RWPE2 (cell line): ENCODE results near the gene LCP2.

Source experiments
- ATAC-seq: fragments of 200-7000 bp; cut with Tn5 transposase; 3 replicates; pipeline ENCODE4 v1.9.1; 2021; ENCODE audit warnings: low read depth
- DNase-seq: peaks from one replicate; pipeline ENCODE4 v3.0.0-alpha.2; 2020; ENCODE audit warnings: low spot score
- H3K27ac ChIP-seq: fragments of 450-650 bp; 2 replicates; pipeline ENCODE4 v1.5.1; 2017; ENCODE audit warnings: mild to moderate bottlenecking; ENCODE audit not compliant: poor library complexity, severe bottlenecking
- H3K27me3 ChIP-seq: fragments of 250-450 bp; sonication (Bioruptor Pico); 2 replicates; pipeline ENCODE4 v1.5.1; 2021; ENCODE audit warnings: mild to moderate bottlenecking, moderate library complexity; ENCODE audit not compliant: insufficient read depth, poor library complexity, severe bottlenecking
- H3K36me3 ChIP-seq: fragments of 250-450 bp; sonication (Bioruptor Pico); 2 replicates; pipeline ENCODE4 v1.5.1; 2020; ENCODE audit warnings: low read depth, mild to moderate bottlenecking, moderate library complexity
- H3K4me1 ChIP-seq: fragments of 250-450 bp; sonication (Bioruptor Pico); 2 replicates; pipeline ENCODE4 v1.5.1; 2021; ENCODE audit warnings: mild to moderate bottlenecking, moderate library complexity; ENCODE audit not compliant: insufficient read depth, poor library complexity, severe bottlenecking
- H3K4me3 ChIP-seq: fragments of 250-450 bp; sonication (Bioruptor Pico); 2 replicates; pipeline ENCODE4 v1.5.1; 2021; ENCODE audit warnings: mild to moderate bottlenecking, moderate library complexity; ENCODE audit not compliant: severe bottlenecking
- H3K9me3 ChIP-seq: fragments of 250-450 bp; sonication (Bioruptor Pico); 2 replicates; pipeline ENCODE4 v1.5.1; 2021; ENCODE audit warnings: mild to moderate bottlenecking, moderate library complexity; ENCODE audit not compliant: severe bottlenecking
- CTCF ChIP-seq: fragments of 450-650 bp; IDR thresholded peaks from one replicate; pipeline ENCODE4 v1.5.1; 2017; ENCODE audit warnings: mild to moderate bottlenecking, moderate library complexity; ENCODE audit not compliant: poor library complexity, severe bottlenecking

LCP2 gene

DNA sequence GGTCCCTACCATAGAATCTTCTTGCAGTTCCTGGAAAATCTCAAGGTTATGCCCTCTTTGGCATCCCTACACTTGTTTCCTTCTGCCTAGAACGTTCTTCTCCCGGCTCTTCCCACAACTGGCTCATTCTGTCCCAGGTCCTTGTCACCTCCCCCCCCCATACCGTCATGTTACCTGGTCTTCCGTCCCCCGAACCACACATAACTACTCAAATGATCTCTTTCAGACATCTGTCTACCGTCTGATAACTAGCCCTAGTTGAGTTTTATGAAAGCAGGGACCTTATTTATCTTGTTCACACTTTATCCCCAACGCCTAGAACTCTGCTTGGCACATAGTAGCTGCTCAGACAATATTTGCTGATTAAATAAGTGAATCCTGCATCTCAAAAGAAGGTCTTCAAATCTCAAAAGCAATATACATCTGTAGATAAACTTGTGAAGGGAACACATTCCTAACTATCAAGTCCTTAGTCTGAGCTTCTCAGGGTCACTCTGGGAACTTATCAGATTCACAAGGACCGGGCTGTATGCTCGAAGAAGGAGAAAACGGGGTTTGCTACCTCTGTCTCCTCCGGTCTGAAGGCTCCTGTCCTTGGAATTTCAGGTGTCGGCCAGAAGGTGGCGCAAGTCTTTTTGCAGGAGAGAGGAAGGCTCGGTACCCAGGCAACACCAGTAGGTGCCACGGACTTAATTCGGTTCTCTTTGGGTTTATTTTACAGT lies 30.0 kb downstream of the LCP2 start:
- H3K36me3 ChIP-seq, result no peaks in the 10 kb centered on the region
- peaks cover 21% of the 10 kb centered on the region for H3K27me3 ChIP-seq
- ATAC-seq (peak; percentile 88), DNase-seq (no peak)
- no peak overlapping the region for H3K27ac ChIP-seq
- no peaks in the 10 kb centered on the region for H3K9me3 ChIP-seq
- H3K4me3 ChIP-seq, result no peak overlapping the region
- TF ChIP-seq CTCF, result peak; percentile 97
- H3K4me1 ChIP-seq, result no peaks in the 10 kb centered on the region

DNA sequence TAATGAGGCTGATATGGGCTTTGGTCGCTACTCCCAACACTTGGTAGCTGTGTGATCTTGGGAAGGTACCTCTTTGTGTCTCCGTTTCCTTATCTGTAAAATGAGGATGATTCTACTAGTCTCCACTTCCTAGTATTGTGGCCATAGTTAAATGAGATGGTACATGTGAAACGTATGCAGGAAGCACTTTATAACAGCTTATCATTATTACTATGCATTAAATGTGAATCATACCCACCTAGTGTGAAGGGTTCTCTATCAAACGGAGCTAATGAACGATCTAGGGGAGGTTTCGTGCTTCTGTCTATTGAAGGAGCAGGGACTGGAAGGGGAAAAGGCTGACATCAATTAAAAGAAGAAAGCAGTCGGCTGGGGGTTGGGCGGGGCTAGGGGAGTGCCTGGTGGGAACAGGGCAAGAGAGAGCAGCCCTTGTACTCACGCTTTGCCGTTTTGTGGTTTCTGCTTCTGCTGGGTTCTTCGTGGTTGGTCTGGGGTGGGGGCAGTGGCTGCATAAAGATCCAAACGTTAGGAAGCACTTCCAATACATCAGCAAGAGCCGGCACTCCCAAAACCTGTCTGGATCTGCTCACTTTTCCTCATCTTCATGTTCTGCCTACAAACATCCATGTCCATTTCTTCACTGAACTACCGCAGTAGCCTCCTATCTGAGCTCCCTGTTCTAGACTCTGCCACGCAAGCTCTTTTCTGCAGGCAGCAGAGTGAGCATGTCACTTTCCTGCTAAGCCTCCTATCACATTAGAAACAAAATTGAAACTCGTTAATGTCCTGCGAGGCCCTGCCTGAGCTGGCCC lies 30.8 kb downstream of the LCP2 start:
- Histone ChIP-seq H3K9me3 (no peaks in the 10 kb centered on the region), H3K27ac (no peak overlapping the region), H3K4me1 (no peaks in the 10 kb centered on the region), H3K27me3 (peaks cover 21% of the 10 kb centered on the region), H3K4me3 (no peak overlapping the region), H3K36me3 (no peaks in the 10 kb centered on the region)
- no peak for TF ChIP-seq CTCF
- DNase-seq, result no peak
- no peak for ATAC-seq

GRCh38 chr5:170265522-170265921 lies 32.1 kb downstream of the LCP2 start:
- Histone ChIP-seq H3K4me1 (no peaks in the 10 kb centered on the region), H3K27ac (no peak overlapping the region), H3K27me3 (peaks cover 21% of the 10 kb centered on the region), H3K4me3 (no peak overlapping the region), H3K9me3 (no peaks in the 10 kb centered on the region), H3K36me3 (no peaks in the 10 kb centered on the region)
- no peak for TF ChIP-seq CTCF
- ATAC-seq (no peak), DNase-seq (no peak)

GRCh38 chr5:170263906-170264305 lies 33.7 kb downstream of the LCP2 start:
- no peaks in the 10 kb centered on the region for H3K9me3 ChIP-seq
- H3K27me3 ChIP-seq, result peaks cover 21% of the 10 kb centered on the region
- H3K36me3 ChIP-seq, result no peaks in the 10 kb centered on the region
- H3K4me3 ChIP-seq, result no peak overlapping the region
- no peak for TF ChIP-seq CTCF
- no peak for DNase-seq
- ATAC-seq, result no peak
- no peaks in the 10 kb centered on the region for H3K4me1 ChIP-seq
- H3K27ac ChIP-seq, result no peak overlapping the region
